ENCODE results near the gene EMP1. TPM values are rescaled to one million over a fixed set of nuclear protein-coding genes. Genes with fewer than 3 reads are reported as not detected.

Gene EMP1
- total RNA-seq, 4 donors from 2014 or later, result 231 to 489 (median 258) TPM

- Histone ChIP-seq H3K27me3 (no peaks in the 10 kb centered on the region), H3K9me3 (no peaks in the 10 kb centered on the region), H3K36me3 (no peaks in the 10 kb centered on the region), H3K27ac (no peak overlapping the region), H3K4me3 (no peak overlapping the region), H3K4me1 (peaks cover 0 to 22% (median 8%) of the 10 kb centered on the region in 4 donors)
- 67 to 82% methylated on average over 3 of the region's 3 CpGs for WGBS, 2 donors
- no peak for TF ChIP-seq CTCF (IDR thresholded peaks at IDR 0.05)
- no peak for TF ChIP-seq POLR2A (IDR thresholded peaks at IDR 0.05)
- no peak for DNase-seq (ENCODE audit: low spot score in 2 of 2)
These were observed 15.0 kb upstream of the EMP1 start for GRCh38 chr12:13181375-13182070.

GRCh38 chr12:13182881-13183280 lies 13.6 kb upstream of the EMP1 start:
- TF ChIP-seq CTCF (IDR thresholded peaks at IDR 0.05) (no peak), EP300 (IDR thresholded peaks at IDR 0.05) (no peak), POLR2A (IDR thresholded peaks at IDR 0.05) (no peak)
- 72 to 100% methylated on average over 1 of the region's 1 CpG for WGBS, 2 donors
- Histone ChIP-seq H3K4me1 (peaks cover 0 to 22% (median 8%) of the 10 kb centered on the region in 4 donors), H3K9me3 (no peaks in the 10 kb centered on the region), H3K36me3 (no peaks in the 10 kb centered on the region), H3K27ac (no peak overlapping the region), H3K4me3 (no peak overlapping the region), H3K27me3 (no peaks in the 10 kb centered on the region)
- no peak for DNase-seq (ENCODE audit: low spot score in 2 of 2)

- no peaks in the 10 kb centered on the region for H3K9me3 ChIP-seq
- TF ChIP-seq POLR2A (IDR thresholded peaks at IDR 0.05), result no peak
- TF ChIP-seq EP300 (IDR thresholded peaks at IDR 0.05), result no peak
- no peak for TF ChIP-seq CTCF (IDR thresholded peaks at IDR 0.05)
- H3K4me1 ChIP-seq, result peaks cover 0 to 18% (median 8%) of the 10 kb centered on the region in 4 donors
- H3K4me3 ChIP-seq, result no peak overlapping the region
- H3K36me3 ChIP-seq, result no peaks in the 10 kb centered on the region
- no peaks in the 10 kb centered on the region for H3K27me3 ChIP-seq
- DNase-seq (ENCODE audit: low spot score in 2 of 2), result no peak
- H3K27ac ChIP-seq, result no peak overlapping the region
These were observed 12.9 kb upstream of the EMP1 start for GRCh38 chr12:13183620-13184019.

GRCh38 chr12:13186302-13186701 lies 10.2 kb upstream of the EMP1 start:
- DNase-seq (ENCODE audit: low spot score in 2 of 2), result no peak
- H3K36me3 ChIP-seq, result no peaks in the 10 kb centered on the region
- WGBS, 2 donors, result 94 to 97% methylated on average over 4 of the region's 4 CpGs
- no peak overlapping the region for H3K27ac ChIP-seq
- TF ChIP-seq CTCF (IDR thresholded peaks at IDR 0.05), result no peak
- no peak for TF ChIP-seq POLR2A (IDR thresholded peaks at IDR 0.05)
- TF ChIP-seq EP300 (IDR thresholded peaks at IDR 0.05), result no peak
- H3K4me3 ChIP-seq, result no peak overlapping the region
- H3K27me3 ChIP-seq, result no peaks in the 10 kb centered on the region
- no peaks in the 10 kb centered on the region for H3K9me3 ChIP-seq
- peaks cover 0 to 13% (median 0%) of the 10 kb centered on the region in 4 donors for H3K4me1 ChIP-seq

- Histone ChIP-seq H3K27ac (no peak overlapping the region), H3K9me3 (no peaks in the 10 kb centered on the region), H3K4me1 (peaks cover 0 to 13% (median 0%) of the 10 kb centered on the region in 4 donors), H3K27me3 (no peaks in the 10 kb centered on the region), H3K36me3 (no peaks in the 10 kb centered on the region), H3K4me3 (no peak overlapping the region)
- TF ChIP-seq CTCF (IDR thresholded peaks at IDR 0.05), result no peak
- TF ChIP-seq EP300 (IDR thresholded peaks at IDR 0.05), result no peak
- no peak for TF ChIP-seq POLR2A (IDR thresholded peaks at IDR 0.05)
- WGBS, 2 donors, result 72 to 96% methylated on average over 4 of the region's 4 CpGs
- no peak for DNase-seq (ENCODE audit: low spot score in 2 of 2)
These were observed 9.1 kb upstream of the EMP1 start for GRCh38 chr12:13187399-13187798.

Measured in tibial nerve (tissue), 4 donors.